Fibroblast of skin of left biceps (primary cell): Measurements from ENCODE around the gene CETP.
"Not testable (repeated sequence)": the region's sequence is repeated elsewhere in the genome, so short reads cannot be mapped to it uniquely, and the experiment has no call there.

Experiments used
- DNase-seq, 2 experiments: peaks; one replicate each; pipeline ENCODE4 v3.0.0-alpha.2; 2013; ENCODE audit warnings: low read depth in 2 of 2

The CETP gene

GRCh38 chr16:56933828-56934598 lies 27.7 kb upstream of the CETP start:
- no peak for DNase-seq

- not testable (repeated sequence) for DNase-seq
These were observed 27.1 kb upstream of the CETP start for GRCh38 chr16:56934599-56935145.

DNA sequence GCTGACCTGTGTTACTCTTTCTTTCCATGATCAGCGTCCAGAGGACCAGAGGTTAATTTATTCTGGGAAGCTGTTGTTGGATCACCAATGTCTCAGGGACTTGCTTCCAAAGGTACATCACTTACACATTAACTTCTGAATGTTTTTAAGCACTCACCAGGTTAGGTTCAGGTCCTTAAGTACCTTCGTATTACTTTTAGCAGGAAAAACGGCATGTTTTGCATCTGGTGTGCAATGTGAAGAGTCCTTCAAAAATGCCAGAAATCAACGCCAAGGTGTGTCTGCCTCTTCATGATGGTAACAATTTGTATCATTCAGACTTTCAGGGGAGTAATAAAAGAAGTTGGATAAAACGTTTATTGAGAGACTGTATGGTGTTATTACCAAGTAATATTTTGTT lies 26.5 kb upstream of the CETP start:
- no peak for DNase-seq

DNA sequence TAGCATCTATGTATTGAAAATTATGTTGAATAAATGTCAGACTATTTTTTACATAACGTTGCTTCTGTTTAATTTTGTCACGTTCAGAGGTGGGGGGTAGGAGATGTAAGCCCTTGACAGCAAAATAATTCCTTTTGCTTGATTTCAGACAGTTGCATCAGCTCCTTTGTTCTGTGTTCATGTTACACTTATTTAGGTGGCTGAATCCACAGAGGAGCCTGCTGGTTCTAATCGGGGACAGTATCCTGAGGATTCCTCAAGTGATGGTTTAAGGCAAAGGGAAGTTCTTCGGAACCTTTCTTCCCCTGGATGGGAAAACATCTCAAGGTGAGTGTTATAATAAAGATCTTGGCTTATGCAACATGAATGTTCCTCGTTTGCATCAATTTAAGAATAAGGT lies 25.3 kb upstream of the CETP start:
- DNase-seq = peak in 1 of 2 experiments; percentile 51

- no peak for DNase-seq
These were observed 24.8 kb upstream of the CETP start for GRCh38 chr16:56936950-56937349.

- DNase-seq = no peak
These were observed 22.9 kb upstream of the CETP start for GRCh38 chr16:56938664-56939513.

- no peak for DNase-seq
These were observed 21.9 kb upstream of the CETP start for GRCh38 chr16:56939801-56940200.

DNA sequence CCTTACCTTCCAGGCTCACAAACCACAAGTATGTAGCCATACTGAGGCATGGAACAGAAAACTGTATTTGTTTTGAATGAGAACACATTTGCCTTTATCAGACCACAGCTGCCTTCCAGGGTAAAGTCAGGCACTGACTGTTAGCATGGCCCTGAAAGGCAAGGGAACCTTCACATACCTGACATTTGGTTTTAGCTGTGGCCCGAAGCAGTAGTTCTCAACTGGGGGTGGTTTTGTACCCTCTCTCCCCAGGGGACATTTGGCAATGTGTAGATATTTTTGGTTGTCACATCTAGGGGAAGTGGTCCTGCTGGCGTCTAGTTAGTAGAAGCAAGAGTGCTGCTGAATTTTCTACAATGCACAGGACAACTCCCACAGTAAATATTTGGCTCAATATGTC lies 20.7 kb upstream of the CETP start:
- no peak for DNase-seq

GRCh38 chr16:56941856-56942331 lies 19.9 kb upstream of the CETP start:
- no peak for DNase-seq

DNA sequence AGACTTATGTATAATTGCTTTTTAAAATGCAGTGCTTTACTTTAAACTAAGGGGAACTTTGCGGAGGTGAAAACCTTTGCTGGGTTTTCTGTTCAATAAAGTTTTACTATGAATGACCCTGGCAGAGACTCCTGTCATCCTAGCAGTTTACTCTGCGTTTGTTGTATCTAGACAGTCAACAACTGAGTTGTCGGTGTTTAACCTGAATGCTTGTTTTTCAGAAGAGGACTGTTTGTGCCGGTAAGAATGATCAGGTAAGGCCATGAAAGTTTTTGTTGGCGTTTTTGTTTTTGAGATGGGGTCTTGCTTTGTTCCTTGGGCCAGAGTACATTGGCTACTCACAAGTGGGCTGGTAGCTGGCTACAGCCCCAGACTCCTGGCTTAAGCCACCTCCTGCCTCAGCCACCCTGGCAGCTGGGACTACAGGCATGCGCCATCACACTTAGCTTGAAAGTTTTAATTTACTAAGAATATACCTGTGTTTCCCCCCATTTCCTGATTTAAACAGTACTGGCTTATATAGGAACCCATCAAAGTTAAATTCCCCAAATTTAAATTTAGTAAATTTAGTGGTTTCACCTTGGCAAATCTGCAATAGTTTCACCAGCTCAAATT lies 17.9 kb upstream of the CETP start:
- no peak for DNase-seq

DNA sequence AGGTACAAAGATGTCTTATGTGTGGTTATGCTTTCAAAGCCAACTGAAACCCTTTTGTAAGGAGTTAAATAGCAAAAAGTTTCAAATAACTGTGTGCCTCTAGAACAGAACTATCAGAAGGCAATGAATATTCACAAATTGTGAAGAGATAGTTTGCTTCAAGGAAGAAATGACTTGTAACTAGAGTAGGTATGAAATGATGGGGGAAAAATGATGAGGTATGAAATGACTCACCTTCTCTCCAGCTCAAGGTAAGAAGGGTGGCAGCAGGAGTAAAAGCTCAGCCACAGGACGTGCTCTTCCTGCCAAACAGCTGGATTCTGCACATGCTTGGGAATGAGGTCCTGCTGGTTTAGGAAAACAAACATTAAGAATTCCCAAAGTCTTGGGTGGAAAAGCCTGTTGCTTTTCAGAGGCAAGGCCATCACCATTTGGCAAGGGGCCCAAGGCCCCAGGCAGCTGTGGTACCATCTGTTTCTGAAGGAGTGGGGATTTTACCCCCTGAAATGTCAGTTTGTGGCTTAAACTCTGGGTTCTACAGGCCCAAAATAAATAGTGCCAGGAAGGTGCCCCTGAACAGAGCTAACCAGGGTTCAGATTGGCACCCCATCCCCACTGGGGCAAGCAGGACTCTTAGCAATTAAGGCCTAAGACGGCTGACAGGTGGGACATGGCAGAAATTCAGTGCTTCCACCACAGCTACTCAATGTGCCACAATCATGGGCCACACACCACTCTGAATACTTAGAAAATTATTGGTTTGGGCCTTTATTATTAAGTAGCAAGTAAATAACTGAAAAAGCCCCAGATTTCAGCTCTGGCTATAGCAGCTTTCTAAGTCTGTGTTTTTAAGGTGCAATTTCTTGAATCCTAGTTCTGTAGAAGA lies 16.6 kb upstream of the CETP start:
- no peak for DNase-seq

- no peak for DNase-seq
These were observed 15.8 kb upstream of the CETP start for GRCh38 chr16:56945847-56946527.

GRCh38 chr16:56946767-56947603 lies 14.8 kb upstream of the CETP start:
- no peak for DNase-seq

DNA sequence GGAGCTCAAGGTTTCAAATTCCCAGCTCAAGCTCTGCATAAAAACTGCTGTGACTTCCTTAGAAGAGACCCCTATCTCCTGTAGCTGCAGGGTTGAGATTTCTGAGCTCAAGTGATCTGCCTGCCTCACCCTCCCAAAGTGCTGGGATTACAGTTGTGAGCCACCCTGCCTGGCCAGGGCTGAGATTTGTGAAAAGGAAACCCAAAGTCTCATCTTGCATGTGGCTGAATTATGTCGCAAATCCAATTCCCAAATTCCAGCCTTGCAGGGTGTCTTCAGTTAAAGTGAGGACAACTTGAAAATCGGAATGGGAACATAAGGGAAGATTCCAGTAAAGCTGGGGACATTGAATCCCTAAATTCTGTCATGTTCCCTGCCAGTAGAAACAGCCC lies 14.2 kb upstream of the CETP start:
- DNase-seq = no peak

DNA sequence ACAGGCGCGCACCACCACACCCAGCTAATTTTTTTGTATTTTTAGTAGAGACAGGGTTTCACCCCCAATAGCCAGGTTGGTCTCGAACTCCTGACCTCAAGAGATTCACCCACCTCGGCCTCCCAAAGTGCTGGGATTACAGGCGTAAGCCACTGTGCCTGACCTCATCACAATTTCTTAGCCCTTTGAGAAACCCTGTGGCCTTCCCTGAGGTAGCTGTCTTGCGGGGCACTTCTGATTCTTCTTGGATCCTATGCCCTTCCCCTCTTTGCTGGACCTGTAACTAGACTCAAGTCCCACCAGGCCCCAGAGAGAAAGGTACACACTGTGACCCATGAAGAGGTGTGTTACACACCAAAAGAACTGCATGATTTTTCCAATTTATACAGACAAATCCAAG lies 13.5 kb upstream of the CETP start:
- DNase-seq = no peak

- no peak for DNase-seq
These were observed 11.7 kb upstream of the CETP start for GRCh38 chr16:56950051-56950450.

- no peak for DNase-seq
These were observed 11.3 kb upstream of the CETP start for GRCh38 chr16:56950455-56950854.

DNA sequence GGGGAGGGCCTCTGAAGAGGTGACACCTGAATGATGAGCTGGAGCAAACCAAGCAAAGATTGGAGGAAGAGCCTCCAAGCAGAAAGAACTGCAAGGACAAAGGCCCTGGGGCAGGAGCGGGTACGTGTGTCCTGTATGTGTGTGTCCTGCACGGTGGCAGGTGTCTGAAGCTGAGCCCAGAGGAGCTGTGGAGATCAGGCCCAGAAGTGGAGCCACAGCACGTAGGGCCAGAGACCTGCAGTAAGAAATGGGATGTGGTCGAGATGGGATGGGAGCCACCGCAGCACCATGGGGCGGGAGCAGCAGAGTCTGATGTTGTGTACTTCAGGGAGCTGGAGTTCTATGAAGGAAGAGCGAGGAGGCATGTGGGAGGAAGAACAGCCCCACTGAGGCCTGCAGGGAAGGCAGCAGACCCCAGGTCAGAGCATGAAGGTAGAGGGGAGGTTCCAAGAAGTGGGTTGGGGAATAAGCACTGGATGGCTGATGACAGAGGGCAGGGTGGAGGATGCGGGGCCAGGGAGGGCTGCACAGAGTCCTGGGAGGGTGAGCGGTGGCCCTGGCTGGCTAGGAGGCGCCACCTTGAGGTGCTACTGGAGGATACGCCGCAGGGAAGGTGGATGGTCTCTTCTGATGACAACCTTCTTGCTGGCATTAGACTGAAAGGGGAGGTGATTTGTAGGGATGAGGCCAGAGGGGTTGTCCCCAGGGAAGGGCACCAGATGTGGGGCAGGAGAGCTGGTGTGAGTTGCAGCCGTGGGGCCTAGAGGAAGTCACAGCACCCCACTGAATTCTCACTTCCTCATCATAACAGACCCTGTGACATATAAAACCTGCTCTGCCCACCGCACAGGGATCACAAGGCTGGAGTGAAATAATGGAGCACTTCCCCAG lies 10.6 kb upstream of the CETP start:
- DNase-seq = no peak

DNA sequence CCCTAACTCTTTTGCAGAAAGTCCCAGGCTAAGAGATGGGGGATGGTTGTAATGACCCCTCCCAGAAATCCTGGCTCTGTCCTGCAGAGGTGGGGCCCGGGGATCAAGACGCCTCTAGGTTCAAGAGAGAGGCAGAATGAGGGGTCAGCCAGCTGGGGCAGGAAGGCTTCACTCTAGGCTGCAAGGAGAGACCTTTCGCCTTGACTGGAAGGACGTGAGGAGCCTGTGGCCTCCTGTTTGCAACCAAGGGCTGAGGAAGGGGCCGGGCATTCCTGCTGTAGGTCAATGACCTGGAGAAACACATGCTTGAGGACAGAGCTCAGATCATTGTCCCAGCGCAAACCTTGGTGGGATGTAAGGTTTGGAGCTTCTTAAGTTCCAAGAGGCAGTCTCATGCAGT lies 8.7 kb upstream of the CETP start:
- DNase-seq = no peak
